HG02885 (cell line): ENCODE results near the gene CRACDL.

ENCODE experiments used
- ATAC-seq: cut with Tn5 transposase; IDR thresholded peaks from one replicate; pipeline ENCODE4 v1.9.1; 2021; ENCODE audit warnings: mild to moderate bottlenecking; ENCODE audit not compliant: unreplicated experiment, poor library complexity

CRACDL gene

DNA sequence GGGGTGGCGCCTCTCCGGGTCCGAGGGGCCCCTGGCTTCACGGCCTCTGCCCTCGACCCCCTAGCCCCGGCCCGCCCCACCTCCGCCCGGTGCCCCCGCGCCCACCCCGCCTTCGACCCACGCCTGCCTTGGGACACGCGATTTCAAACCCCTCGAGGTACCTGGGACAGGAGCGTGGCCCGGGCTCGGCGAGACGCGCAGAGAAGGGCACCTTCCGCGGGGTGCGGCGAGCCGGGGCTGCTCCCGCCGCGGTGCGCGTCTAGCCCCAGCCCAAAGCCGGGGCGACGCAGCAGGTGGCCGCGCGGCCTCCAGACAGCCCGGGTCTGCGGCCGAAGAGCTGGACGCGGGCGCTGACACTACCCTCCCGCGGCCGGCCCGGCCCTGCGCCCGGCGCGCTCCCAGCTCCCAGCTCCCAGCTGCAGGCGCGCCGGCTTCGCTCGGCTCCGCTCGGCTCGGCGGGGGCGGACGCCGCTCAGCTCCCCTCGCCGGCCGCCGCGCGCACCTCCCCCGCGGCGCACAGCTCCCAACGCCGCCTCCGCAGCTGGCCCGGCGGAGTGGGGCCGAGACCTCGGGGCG, at the start of gene CRACDL:
Gene CRACDL (minus strand): TSS at position 449 of the 576 bp plus-strand sequence. CDS start 89,425 bp downstream, outside the sequence.
- ATAC-seq, result peak; percentile 50

DNA sequence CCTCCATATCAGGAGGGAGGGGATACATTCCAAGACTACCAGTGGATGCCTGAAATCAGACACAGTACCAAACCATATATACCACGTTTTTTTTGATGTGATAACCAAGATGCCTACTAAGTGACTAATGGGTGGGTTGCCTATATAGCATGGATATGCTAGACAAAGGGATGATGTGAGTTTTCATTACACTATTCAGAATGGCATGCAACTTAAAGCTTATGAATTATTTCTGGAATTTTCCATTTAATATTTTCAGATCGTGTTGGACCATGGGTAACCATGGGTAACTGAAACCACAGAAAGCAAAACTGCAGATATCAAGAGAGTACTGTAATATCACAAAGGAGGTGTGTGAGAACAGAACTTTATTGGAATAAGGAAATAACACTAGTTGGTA, 39.6 kb upstream of the CRACDL start:
- ATAC-seq, result no peak

DNA sequence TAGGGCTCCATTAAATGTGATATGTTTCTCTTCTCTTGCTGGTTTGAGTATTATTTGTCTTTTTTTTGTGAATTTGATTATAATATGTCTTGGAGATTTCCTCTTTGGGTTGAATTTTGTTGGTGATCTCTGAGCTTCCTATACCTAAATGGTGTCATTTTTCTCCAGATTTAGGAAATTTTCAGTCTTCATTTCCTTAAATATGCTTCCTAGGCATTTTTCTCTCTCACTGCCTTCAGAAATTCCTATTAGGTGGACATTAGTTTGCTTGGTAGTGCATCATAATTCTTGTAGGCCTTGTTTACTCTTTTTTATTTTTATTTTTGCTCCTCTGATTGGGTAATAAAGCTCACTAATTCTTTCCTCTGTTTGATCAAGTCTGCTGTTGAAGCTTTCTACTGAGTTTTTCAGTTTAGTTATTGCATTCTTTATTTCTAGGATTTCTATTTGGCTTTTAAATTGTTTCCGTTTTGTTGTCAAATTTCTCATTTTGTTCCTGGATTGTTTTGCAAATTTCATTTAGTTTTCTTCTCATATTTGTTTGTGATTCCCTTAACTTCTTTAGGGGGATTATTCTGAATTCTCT, 36.6 kb upstream of the CRACDL start:
- ATAC-seq, result no peak

- no peak for ATAC-seq
Observed at GRCh38 chr2:98959810-98960507, 23.9 kb upstream of the CRACDL start.

- no peak for ATAC-seq
Observed at GRCh38 chr2:98952966-98953365, 16.9 kb upstream of the CRACDL start.

DNA sequence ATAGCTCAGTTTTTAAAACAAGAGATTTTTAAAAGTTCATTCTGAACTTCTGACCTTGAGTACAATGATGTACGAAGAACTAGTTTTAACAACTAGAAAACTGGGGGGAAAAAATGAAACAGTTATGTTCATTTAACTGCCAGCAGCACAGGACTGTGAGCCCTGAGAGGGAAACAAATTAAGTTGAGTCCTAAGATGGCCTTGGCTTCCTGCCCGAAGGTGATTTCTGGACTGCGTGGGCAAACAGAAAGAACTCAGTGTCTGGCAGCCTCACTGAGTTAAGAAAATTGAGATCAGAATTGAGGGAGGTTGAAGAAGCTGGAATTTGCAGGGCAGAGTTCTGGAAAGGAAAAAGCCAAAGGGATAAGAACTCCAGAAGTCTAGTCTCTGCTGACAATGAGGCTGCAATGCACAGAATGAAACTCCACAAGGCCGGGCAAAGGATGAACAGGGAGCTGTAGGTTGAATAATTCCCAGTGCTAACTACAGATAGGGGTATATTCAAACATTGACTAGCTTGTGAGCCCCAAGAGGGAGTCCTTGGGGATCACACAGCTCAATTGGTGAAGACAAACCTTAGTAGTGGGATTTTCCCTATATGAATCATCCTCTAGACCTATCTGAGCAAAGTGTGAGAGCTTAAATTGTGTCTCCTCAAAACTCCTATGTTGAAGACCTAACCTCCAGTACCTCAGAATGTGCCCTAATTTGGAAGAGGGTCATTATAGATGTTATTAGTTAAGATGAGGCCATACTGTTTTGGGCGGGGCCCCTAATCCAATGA, 13.1 kb upstream of the CRACDL start:
- ATAC-seq, result no peak

- ATAC-seq, result no peak
Observed at GRCh38 chr2:98947554-98947953, 11.5 kb upstream of the CRACDL start.

DNA sequence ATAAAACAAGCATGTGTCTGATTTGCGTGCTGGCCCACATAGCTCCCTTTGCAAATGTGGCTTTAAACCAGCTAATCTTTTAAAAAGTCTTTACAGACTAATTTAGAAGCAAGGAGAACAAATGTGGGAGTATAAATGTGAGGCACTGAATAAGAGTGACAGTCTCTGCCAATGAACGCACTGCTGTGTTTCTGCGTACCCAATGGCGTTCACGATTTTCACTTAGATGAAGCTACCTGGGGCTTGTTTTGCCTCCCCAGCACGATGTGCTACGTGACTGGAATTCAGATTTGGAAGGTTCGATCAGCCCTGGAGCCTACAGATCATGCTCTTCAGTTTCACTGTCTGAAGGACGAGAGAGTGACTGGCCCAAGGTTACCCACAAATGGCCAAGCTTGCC, 10.8 kb upstream of the CRACDL start:
- no peak for ATAC-seq

DNA sequence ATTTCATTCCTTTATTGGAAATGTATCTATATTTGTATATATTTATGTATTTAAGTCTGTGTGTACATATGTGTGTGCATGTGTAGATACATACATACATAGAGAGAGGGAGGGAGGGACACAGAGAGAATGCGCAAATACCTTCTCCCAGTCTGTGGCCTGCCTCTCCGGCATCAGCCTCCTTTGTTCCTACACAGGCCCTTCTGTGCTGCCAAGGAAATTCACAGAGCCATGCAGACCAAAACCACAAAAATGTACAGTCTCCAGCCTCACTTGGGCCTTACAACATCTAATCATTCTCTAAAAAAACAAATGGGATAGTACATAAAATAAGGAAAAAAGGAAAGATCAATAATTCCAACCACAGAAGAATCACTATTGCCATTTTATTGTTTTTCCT, 8.8 kb upstream of the CRACDL start:
- no peak for ATAC-seq

DNA sequence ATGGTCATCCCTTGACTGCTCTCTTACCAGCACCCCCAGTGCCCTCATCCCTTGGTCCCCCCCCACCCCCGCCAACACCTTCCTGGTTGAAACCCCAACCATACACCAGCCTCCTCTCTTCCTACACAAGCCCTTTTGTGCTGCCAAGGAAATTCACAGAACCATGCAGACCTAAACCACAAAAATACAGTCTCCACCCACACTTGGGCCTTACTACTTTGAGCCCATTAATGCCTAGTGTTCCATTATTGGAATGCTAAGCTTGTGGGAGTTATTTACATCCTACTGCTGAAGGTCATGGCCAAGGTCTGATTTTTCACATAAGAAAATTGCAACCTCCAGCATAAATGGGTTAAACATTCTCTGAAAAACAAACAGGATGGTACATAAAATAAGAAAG, 4.1 kb upstream of the CRACDL start:
- no peak for ATAC-seq

- ATAC-seq, result no peak
Observed at GRCh38 chr2:98937906-98938305, 1.9 kb upstream of the CRACDL start.

- ATAC-seq, result peak; percentile 26
Observed at GRCh38 chr2:98936353-98937351, 627 bp upstream of the CRACDL start.

GRCh38 chr2:98935111-98935770, 784 bp downstream of the CRACDL start:
- ATAC-seq, result no peak

GRCh38 chr2:98932778-98933343, 3.2 kb downstream of the CRACDL start:
- ATAC-seq, result no peak

- ATAC-seq, result no peak
Observed at GRCh38 chr2:98932164-98932563, 3.9 kb downstream of the CRACDL start.

GRCh38 chr2:98931596-98931995, 4.4 kb downstream of the CRACDL start:
- no peak for ATAC-seq

GRCh38 chr2:98929920-98930319, 6.1 kb downstream of the CRACDL start:
- no peak for ATAC-seq

DNA sequence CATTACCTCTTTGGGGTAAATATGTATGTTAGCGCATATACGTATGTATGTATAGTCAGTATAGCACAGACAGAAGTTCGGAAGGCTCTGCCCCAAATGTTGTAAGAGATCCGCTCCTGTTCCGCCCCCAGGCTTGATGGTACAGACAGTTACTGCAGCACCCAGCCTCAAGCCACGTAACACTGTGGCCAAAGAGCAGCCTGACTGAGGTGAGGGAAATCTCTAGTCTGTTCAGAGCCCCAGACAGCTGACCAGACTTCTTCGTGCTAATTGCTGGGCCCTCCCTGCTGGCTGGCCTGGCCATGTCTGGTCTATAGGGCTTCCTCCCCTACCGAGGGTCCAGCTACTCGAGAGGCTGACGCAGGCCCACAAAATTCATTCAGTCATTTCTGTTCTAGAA, 7.8 kb downstream of the CRACDL start:
- no peak for ATAC-seq

GRCh38 chr2:98927027-98927426, 9.0 kb downstream of the CRACDL start:
- ATAC-seq, result no peak
